ENCODE results near the gene PHACTR1. TPM values are rescaled to one million over a fixed set of nuclear protein-coding genes. Genes with fewer than 3 reads are reported as not detected.

Gene PHACTR1
- total RNA-seq, 1 donor from 2014 or later = 72.8 TPM

DNA sequence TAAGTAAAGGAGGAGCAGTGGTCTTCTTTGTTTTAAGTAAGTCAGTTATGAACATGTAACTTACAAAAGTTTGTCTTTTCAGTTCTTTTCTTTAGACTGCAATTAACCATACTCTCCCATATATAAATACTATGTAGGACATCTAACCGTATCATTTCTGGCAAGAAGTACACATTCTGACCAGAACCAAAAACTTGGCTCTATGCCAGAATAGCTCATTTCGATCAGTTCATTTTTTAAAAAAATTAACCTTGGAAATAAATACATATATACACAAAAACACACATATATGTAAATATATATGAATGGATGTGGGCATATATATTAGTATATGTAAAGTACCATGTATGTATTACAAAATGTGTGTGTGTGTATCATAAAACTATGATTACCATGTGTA, 145.0 kb downstream of the PHACTR1 start:
- Histone ChIP-seq H3K27me3 (no peaks in the 10 kb centered on the region), H3K4me1 (no peaks in the 10 kb centered on the region), H3K4me3 (no peak overlapping the region), H3K27ac (no peak overlapping the region), H3K9me3 (no peaks in the 10 kb centered on the region), H3K36me3 (no peaks in the 10 kb centered on the region)
- ATAC-seq = no peak
- TF ChIP-seq, protein P1, sequence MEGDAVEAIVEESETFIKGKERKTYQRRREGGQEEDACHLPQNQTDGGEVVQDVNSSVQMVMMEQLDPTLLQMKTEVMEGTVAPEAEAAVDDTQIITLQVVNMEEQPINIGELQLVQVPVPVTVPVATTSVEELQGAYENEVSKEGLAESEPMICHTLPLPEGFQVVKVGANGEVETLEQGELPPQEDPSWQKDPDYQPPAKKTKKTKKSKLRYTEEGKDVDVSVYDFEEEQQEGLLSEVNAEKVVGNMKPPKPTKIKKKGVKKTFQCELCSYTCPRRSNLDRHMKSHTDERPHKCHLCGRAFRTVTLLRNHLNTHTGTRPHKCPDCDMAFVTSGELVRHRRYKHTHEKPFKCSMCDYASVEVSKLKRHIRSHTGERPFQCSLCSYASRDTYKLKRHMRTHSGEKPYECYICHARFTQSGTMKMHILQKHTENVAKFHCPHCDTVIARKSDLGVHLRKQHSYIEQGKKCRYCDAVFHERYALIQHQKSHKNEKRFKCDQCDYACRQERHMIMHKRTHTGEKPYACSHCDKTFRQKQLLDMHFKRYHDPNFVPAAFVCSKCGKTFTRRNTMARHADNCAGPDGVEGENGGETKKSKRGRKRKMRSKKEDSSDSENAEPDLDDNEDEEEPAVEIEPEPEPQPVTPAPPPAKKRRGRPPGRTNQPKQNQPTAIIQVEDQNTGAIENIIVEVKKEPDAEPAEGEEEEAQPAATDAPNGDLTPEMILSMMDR (IDR thresholded peaks at IDR 0.05) = no peak
- DNase-seq = no peak
- intact Hi-C loops (cut with DNase I) = no loop called here

DNA sequence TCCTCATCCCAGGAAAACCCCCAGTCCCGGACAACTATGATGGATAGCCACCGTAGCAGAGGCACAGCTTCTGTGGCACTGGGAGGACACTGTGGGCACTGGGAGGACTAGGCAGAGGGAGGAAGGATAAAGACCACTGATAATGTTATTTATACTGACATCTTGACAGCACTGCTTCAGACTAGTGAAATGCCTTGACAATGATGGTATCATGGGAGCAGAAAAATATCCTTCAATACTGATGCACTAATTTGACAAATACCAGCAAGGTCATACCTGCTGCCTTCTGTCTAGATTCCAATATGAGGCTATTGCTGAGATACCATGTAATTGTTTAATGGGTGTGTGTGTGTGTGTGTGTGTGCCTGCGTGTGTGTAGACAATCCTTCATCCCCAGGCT, 148.6 kb downstream of the PHACTR1 start:
- intact Hi-C loops (cut with DNase I) = no loop called here
- Histone ChIP-seq H3K27me3 (no peaks in the 10 kb centered on the region), H3K4me3 (no peak overlapping the region), H3K36me3 (no peaks in the 10 kb centered on the region), H3K9me3 (no peaks in the 10 kb centered on the region), H3K4me1 (no peaks in the 10 kb centered on the region), H3K27ac (no peak overlapping the region)
- TF ChIP-seq, protein P1 (IDR thresholded peaks at IDR 0.05) = no peak
- ATAC-seq (no peak), DNase-seq (no peak)

GRCh38 chr6:12865671-12866181, 149.2 kb downstream of the PHACTR1 start:
- no peaks in the 10 kb centered on the region for H3K4me1 ChIP-seq
- DNase-seq (no peak), ATAC-seq (no peak)
- H3K36me3 ChIP-seq = no peaks in the 10 kb centered on the region
- TF ChIP-seq, protein P1 (IDR thresholded peaks at IDR 0.05) = no peak
- H3K27ac ChIP-seq = no peak overlapping the region
- intact Hi-C loops (cut with DNase I) = no loop called here
- no peaks in the 10 kb centered on the region for H3K27me3 ChIP-seq
- H3K4me3 ChIP-seq = no peak overlapping the region
- H3K9me3 ChIP-seq = no peaks in the 10 kb centered on the region

- Histone ChIP-seq H3K36me3 (no peaks in the 10 kb centered on the region), H3K4me3 (no peak overlapping the region), H3K27ac (no peak overlapping the region), H3K9me3 (no peaks in the 10 kb centered on the region), H3K27me3 (no peaks in the 10 kb centered on the region), H3K4me1 (no peaks in the 10 kb centered on the region)
- TF ChIP-seq, protein P1 (IDR thresholded peaks at IDR 0.05) = no peak
- intact Hi-C loops (cut with DNase I) = no loop called here
- DNase-seq (no peak), ATAC-seq (no peak)
Observed at GRCh38 chr6:12866422-12867029, 150.0 kb downstream of the PHACTR1 start.

DNA sequence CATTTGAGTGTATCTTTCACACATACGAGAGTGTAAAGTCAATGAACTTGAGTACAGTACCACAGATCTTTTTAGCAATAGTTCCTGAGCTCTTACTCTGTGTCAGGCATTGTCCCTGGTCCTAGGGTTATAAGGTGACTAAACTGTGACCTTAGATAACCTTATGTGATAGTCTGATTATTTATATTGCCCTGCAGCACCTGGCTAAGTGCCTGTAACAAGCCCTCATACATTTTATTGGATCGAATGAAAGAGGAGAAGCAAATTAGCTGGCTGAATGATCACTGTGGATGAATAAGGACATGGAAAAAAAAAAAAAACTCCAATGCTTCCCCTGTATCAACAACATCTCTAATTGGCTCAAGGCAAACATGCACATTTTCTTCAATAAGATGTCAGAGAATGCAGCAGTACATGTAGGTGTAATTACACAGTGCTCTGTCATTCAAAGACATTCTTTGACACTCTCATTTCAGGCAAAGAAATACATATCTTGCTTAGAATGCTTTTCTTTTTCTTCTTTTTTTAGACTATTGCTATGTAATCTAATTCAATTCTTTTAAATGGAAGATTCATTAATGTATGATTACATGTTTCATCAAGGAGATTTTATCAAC, 153.4 kb downstream of the PHACTR1 start:
- DNase-seq (no peak), ATAC-seq (no peak)
- H3K27me3 ChIP-seq = no peaks in the 10 kb centered on the region
- no peak overlapping the region for H3K4me3 ChIP-seq
- no peaks in the 10 kb centered on the region for H3K9me3 ChIP-seq
- intact Hi-C loops (cut with DNase I) = no loop called here
- TF ChIP-seq, protein P1 (IDR thresholded peaks at IDR 0.05) = no peak
- H3K36me3 ChIP-seq = no peaks in the 10 kb centered on the region
- no peaks in the 10 kb centered on the region for H3K4me1 ChIP-seq
- no peak overlapping the region for H3K27ac ChIP-seq

All from upper lobe of right lung (tissue), 1 donor.